Smooth muscle cell (in vitro differentiated cells): Measurements from ENCODE around the gene ISCA2. TPM values are rescaled to one million over a fixed set of nuclear protein-coding genes. Genes with fewer than 3 reads are reported as not detected.

Experiments
- DNase-seq: peaks from one replicate; lab custom pipeline; 2025; ENCODE audit not compliant: unreplicated experiment; lab: John Stamatoyannopoulos, UW
- H2AFZ ChIP-seq: fragments of 200-600 bp; sonication (generic); 2 replicates; pipeline ENCODE4 v1.6.0; 2016; ENCODE audit warnings: antibody characterized with exemption, low read depth, mild to moderate bottlenecking
- H3F3A ChIP-seq: fragments of 200-600 bp; sonication (generic); 2 replicates; pipeline ENCODE4 v1.6.0; 2017; ENCODE audit warnings: antibody characterized with exemption, low read depth
- H3K27ac ChIP-seq: fragments of 200-600 bp; sonication (generic); 2 replicates; pipeline ENCODE4 v1.5.1; 2016; ENCODE audit warnings: low read depth, mild to moderate bottlenecking
- H3K27me3 ChIP-seq: fragments of 200-600 bp; sonication (generic); 2 replicates; pipeline ENCODE4 v1.6.1; 2016; ENCODE audit warnings: low read depth, mild to moderate bottlenecking
- H3K36me3 ChIP-seq: fragments of 200-600 bp; sonication (generic); 2 replicates; pipeline ENCODE4 v1.5.1; 2016; ENCODE audit warnings: low read depth
- H3K4me1 ChIP-seq: fragments of 200-600 bp; sonication (generic); 2 replicates; pipeline ENCODE4 v1.5.1; 2016; ENCODE audit warnings: low read depth
- H3K4me2 ChIP-seq: fragments of 200-600 bp; sonication (generic); 2 replicates; pipeline ENCODE4 v1.6.0; 2016; ENCODE audit warnings: mild to moderate bottlenecking
- H3K4me3 ChIP-seq: fragments of 200-600 bp; sonication (generic); 2 replicates; pipeline ENCODE4 v1.5.1; 2016; ENCODE audit warnings: mild to moderate bottlenecking
- H3K79me2 ChIP-seq: fragments of 200-600 bp; sonication (generic); 2 replicates; pipeline ENCODE4 v1.6.0; 2016; ENCODE audit warnings: low read depth, mild to moderate bottlenecking
- H3K9ac ChIP-seq: fragments of 200-600 bp; sonication (generic); 2 replicates; pipeline ENCODE4 v1.6.0; 2016; ENCODE audit warnings: low read depth
- H3K9me3 ChIP-seq: fragments of 200-600 bp; sonication (generic); replicated peaks from 2 replicates; pipeline ENCODE4 v1.5.1; 2016; ENCODE audit warnings: low read depth
- H4K20me1 ChIP-seq: fragments of 200-600 bp; sonication (generic); 2 replicates; pipeline ENCODE4 v1.6.0; 2016; ENCODE audit warnings: low read depth
- CTCF ChIP-seq: fragments of 200-600 bp; sonication (generic); IDR thresholded peaks from 2 replicates; pipeline ENCODE4 v1.5.1; 2017; ENCODE audit warnings: borderline replicate concordance, mild to moderate bottlenecking, antibody characterized with exemption; ENCODE audit not compliant: insufficient read depth, poor library complexity, severe bottlenecking
- WGBS: methylation state at CpG from one replicate; pipeline ENCODE4 v1.1.7; 2016; ENCODE audit warnings: low lambda C conversion rate; 5-methylcytosine and 5-hydroxymethylcytosine counted together
- polyA plus RNA-seq: library from polyadenylated mRNA; unstranded; fragments of >200 nt; fragmentation: Nextera tagmentation; extraction: Ambion mirVana; gene quantifications from 2 replicates; pipeline ENCODE4 v1.2.1, GENCODE V29; 2016
- total RNA-seq: library from RNA; depleted of rRNA; stranded (reverse); fragments of >200 nt; gene quantifications from 2 replicates; pipeline ENCODE4 v1.2.3, GENCODE V29; 2014

ISCA2 gene
- total and polyA plus RNA-seq, 2 experiments from 2014 or later: 15.0 to 65.8 TPM

DNA sequence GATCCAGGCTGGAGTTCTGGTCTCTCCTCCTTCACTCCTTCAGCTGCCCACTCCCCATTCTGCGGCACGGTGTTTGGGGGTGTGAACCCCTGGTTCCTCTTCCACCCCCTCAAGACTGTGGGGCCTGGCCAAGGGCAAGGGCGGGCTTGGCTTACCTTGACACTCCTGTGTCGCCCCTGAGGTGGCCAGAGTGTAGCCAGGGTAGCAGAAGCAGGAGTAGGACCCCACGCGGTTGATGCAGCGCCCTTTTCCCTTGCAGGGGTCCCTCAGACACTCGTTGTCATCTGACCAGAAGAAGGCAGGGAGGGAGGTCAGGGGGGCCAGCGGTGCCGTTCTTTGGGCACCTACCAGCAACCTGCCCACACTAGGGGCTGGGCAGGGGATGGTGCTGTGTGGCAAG lies 28.2 kb downstream of the ISCA2 start:
- TF ChIP-seq CTCF: no peak
- H3K27me3 ChIP-seq: no peaks in the 10 kb centered on the region
- H3K79me2 ChIP-seq: no peaks in the 10 kb centered on the region
- H3K36me3 ChIP-seq: no peaks in the 10 kb centered on the region
- no peak overlapping the region for H3K9ac ChIP-seq
- no peak overlapping the region for H3K4me2 ChIP-seq
- no peak for DNase-seq
- H3K4me1 ChIP-seq: peaks cover 7% of the 10 kb centered on the region
- H3F3A ChIP-seq: no peaks in the 10 kb centered on the region
- no peak overlapping the region for H3K4me3 ChIP-seq
- H3K27ac ChIP-seq: no peak overlapping the region
- no peak overlapping the region for H2AFZ ChIP-seq
- H4K20me1 ChIP-seq: peaks cover 4% of the 10 kb centered on the region
- no peaks in the 10 kb centered on the region for H3K9me3 ChIP-seq
- 95% methylated on average over 10 of the region's 10 CpGs for WGBS

- no peak for TF ChIP-seq CTCF
- no peaks in the 10 kb centered on the region for H3K79me2 ChIP-seq
- H3K36me3 ChIP-seq: no peaks in the 10 kb centered on the region
- DNase-seq: no peak
- 93% methylated on average over 7 of the region's 7 CpGs for WGBS
- no peak overlapping the region for H3K9ac ChIP-seq
- H3K27ac ChIP-seq: no peak overlapping the region
- no peak overlapping the region for H3K4me2 ChIP-seq
- no peak overlapping the region for H3K4me3 ChIP-seq
- H3F3A ChIP-seq: no peaks in the 10 kb centered on the region
- H3K4me1 ChIP-seq: peaks cover 7% of the 10 kb centered on the region
- no peak overlapping the region for H2AFZ ChIP-seq
- H4K20me1 ChIP-seq: peaks cover 4% of the 10 kb centered on the region
- no peaks in the 10 kb centered on the region for H3K9me3 ChIP-seq
- no peaks in the 10 kb centered on the region for H3K27me3 ChIP-seq
These were observed 29.2 kb downstream of the ISCA2 start for GRCh38 chr14:74522740-74523139.

DNA sequence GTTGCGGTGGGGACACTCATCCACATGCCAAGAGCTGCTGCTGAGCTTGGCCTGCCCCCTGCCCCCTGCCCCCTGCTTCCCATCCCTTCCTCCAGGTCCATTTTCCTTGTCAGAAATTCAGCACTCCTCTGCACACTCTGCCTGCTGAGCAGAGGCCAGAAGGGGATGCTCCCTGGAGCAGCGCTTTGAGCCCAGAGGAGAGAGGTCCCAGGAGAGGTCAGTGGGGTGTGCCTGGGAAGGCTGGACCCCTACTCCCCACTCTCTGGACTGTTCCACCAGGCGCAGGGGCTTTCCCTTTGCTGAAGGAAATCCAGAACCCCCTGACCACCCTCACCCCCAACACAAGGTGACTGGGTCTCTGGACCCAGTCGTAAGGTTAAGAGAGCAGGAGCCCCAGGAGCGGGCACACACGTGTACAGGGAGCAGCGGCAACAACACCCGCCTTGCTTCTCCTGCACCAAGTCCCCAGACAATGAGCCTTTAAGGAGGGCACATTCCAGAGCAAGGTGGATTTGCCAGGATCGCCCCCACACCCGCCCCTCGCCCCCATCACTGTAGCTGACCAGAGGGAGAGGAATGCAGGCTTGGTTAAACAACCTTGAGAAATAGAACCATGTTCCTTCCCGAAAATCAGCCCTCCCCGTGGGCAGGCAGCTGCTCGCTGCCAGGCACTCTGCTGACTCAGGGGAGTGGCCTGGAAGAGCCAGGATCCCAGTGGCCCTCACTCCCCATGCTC lies 30.7 kb downstream of the ISCA2 start:
- Histone ChIP-seq H3F3A (no peaks in the 10 kb centered on the region), H3K9me3 (no peaks in the 10 kb centered on the region), H4K20me1 (peaks cover 4% of the 10 kb centered on the region), H3K9ac (no peak overlapping the region), H3K4me3 (no peak overlapping the region), H3K36me3 (no peaks in the 10 kb centered on the region), H3K27me3 (no peaks in the 10 kb centered on the region), H3K79me2 (no peaks in the 10 kb centered on the region), H3K4me2 (no peak overlapping the region), H2AFZ (no peak overlapping the region), H3K27ac (no peak overlapping the region), H3K4me1 (peaks cover 7% of the 10 kb centered on the region)
- TF ChIP-seq CTCF: no peak
- WGBS: 87% methylated on average over 14 of the region's 14 CpGs
- DNase-seq: no peak

GRCh38 chr14:74524812-74525135 lies 31.2 kb downstream of the ISCA2 start:
- Histone ChIP-seq H3K4me2 (no peak overlapping the region), H3K27ac (no peak overlapping the region), H3K79me2 (no peaks in the 10 kb centered on the region), H3K9ac (no peak overlapping the region), H3K4me1 (peaks cover 7% of the 10 kb centered on the region), H3K27me3 (no peaks in the 10 kb centered on the region), H3K4me3 (no peak overlapping the region), H3F3A (no peaks in the 10 kb centered on the region), H2AFZ (no peak overlapping the region), H3K9me3 (no peaks in the 10 kb centered on the region), H4K20me1 (peaks cover 4% of the 10 kb centered on the region), H3K36me3 (no peaks in the 10 kb centered on the region)
- no peak for DNase-seq
- TF ChIP-seq CTCF: no peak
